ENCODE data around the gene GLP2R.

GRCh38 chr17:9900044-9900594 is 74.4 kb downstream of the GLP2R start:
- TF ChIP-seq POLR2A (IDR thresholded peaks at IDR 0.05) (no peak), POLR2AphosphoS5 (IDR thresholded peaks at IDR 0.05) (no peak)
